ENCODE measurements around the gene CDKN2B-AS1. TPM values are rescaled to one million over a fixed set of nuclear protein-coding genes. Genes with fewer than 3 reads are reported as not detected.

The CDKN2B-AS1 gene
- total and polyA plus RNA-seq, 4 donors = 0.58 to 8.0 (median 1.1) TPM

DNA sequence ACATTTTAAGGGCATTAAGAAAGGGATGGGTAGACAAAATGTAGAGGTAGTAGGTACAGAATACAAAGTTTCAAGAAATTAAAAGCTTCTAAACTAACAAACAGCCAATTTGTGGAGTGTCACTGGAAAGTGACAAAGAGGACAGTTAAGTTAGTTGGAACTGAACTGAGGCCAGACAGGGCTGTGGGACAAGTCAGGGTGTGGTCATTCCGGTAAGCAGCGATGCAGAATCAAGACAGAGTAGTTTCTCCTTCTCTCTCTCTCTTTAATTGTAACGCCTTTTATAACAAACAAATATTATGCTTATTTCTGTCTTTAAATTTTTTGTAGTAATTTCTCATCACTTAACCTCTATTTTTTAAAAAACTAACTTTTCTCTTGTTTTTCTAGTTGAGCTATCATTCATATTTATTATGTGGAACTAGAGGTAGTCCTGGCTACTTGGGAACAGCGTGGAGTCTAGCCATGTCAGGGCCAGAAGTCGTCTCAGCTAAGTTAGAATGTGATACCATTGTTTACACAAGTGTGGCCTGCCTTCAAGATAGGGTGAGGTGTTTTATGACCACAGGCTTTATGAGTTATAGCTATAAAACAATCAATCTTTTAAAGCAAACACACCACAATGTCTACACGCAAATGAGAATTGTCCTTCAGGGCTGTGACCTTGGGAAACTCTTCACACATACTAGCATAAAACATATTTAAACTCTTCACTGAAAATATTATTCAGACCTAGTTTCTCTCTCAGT is 129.8 kb downstream of the CDKN2B-AS1 start:
- DNase-seq (no peak), ATAC-seq (ENCODE audit: low FRiP score) (no peak)
- intact Hi-C loops (cut with DNase I) = loop anchor here in 1 of 2 donors (5.0 kb wide), 1 partner anchor 72 kb away; no protein-coding TSS in a partner anchor
- Histone ChIP-seq H3K9me3 (ENCODE audit: control insufficient read depth, low read length) (no peaks in the 10 kb centered on the region), H3K27ac (ENCODE audit: low read depth in 1 of 2, low read length in 2 of 2) (no peak overlapping the region), H3K36me3 (ENCODE audit: control insufficient read depth in 1 of 2, insufficient read depth in 2 of 2, low read length in 1 of 2) (no peaks in the 10 kb centered on the region), H3K4me1 (ENCODE audit: control insufficient read depth in 1 of 2, insufficient read depth in 2 of 2, low read length in 2 of 2) (no peaks in the 10 kb centered on the region), H3K27me3 (ENCODE audit: control insufficient read depth in 1 of 2, insufficient read depth in 2 of 2, low read length in 1 of 2) (peaks cover 0 to 2% of the 10 kb centered on the region in 2 donors), H3K4me3 (ENCODE audit: low read length in 2 of 2) (no peak overlapping the region)
- 34 to 39% methylated on average over 6 of the region's 6 CpGs for WGBS, 2 donors

DNA sequence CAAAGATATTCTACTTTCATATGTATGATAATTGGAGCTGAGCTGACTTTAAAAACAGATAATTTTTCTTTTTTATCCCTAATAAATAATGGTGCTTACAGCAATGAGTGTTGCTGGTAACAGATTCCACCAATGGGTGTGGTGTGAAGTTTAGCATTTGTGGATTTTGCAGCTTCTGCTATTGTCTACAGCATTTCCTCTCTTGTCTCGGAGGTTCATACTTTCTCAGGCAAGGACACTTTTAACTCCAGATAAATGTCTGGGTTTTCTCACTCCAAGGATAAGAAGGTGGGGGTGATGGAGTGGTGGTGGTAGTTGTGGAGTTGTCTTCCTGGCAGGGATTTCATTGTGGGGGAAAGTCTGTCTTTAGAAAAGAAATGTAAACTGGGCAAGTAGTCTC is 134.5 kb downstream of the CDKN2B-AS1 start:
- H3K4me3 ChIP-seq (ENCODE audit: low read length in 2 of 2) = no peak overlapping the region
- H3K27ac ChIP-seq (ENCODE audit: low read depth in 1 of 2, low read length in 2 of 2) = no peak overlapping the region
- peaks cover 0 to 2% of the 10 kb centered on the region in 2 donors for H3K27me3 ChIP-seq (ENCODE audit: control insufficient read depth in 1 of 2, insufficient read depth in 2 of 2, low read length in 1 of 2)
- intact Hi-C loops (cut with DNase I) = no loop called here
- no peak for ATAC-seq (ENCODE audit: low FRiP score)
- no peak for DNase-seq
- 43 to 50% methylated on average over 1 of the region's 1 CpG for WGBS, 2 donors
- H3K4me1 ChIP-seq (ENCODE audit: control insufficient read depth in 1 of 2, insufficient read depth in 2 of 2, low read length in 2 of 2) = no peaks in the 10 kb centered on the region
- no peaks in the 10 kb centered on the region for H3K9me3 ChIP-seq (ENCODE audit: control insufficient read depth, low read length)
- H3K36me3 ChIP-seq (ENCODE audit: control insufficient read depth in 1 of 2, insufficient read depth in 2 of 2, low read length in 1 of 2) = no peaks in the 10 kb centered on the region

DNA sequence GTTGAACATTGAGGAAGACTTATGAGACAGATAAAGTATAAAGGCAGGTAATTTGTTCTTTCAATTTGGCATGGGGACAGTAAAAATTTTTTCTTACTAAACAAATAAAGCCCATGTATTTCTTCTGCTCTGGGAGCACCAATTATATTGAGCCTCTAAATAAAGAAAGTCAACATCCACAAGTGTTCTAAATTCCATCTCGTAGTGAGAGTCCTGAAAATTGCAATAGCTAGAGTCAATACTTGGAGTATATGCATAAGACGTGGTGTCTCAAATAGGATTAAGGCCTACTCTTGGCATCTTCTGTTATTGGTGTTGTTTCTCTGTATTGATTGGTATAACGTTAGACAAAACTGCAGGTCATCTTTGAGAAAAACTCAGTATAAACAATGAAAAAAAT is 135.0 kb downstream of the CDKN2B-AS1 start:
- Histone ChIP-seq H3K4me1 (ENCODE audit: control insufficient read depth in 1 of 2, insufficient read depth in 2 of 2, low read length in 2 of 2) (no peaks in the 10 kb centered on the region), H3K4me3 (ENCODE audit: low read length in 2 of 2) (no peak overlapping the region), H3K9me3 (ENCODE audit: control insufficient read depth, low read length) (no peaks in the 10 kb centered on the region), H3K27me3 (ENCODE audit: control insufficient read depth in 1 of 2, insufficient read depth in 2 of 2, low read length in 1 of 2) (peaks cover 0 to 2% of the 10 kb centered on the region in 2 donors), H3K36me3 (ENCODE audit: control insufficient read depth in 1 of 2, insufficient read depth in 2 of 2, low read length in 1 of 2) (no peaks in the 10 kb centered on the region), H3K27ac (ENCODE audit: low read depth in 1 of 2, low read length in 2 of 2) (no peak overlapping the region)
- WGBS, 2 donors = 70 to 76% methylated on average over 3 of the region's 3 CpGs
- ATAC-seq (ENCODE audit: low FRiP score) = no peak
- DNase-seq = no peak
- intact Hi-C loops (cut with DNase I) = no loop called here

DNA sequence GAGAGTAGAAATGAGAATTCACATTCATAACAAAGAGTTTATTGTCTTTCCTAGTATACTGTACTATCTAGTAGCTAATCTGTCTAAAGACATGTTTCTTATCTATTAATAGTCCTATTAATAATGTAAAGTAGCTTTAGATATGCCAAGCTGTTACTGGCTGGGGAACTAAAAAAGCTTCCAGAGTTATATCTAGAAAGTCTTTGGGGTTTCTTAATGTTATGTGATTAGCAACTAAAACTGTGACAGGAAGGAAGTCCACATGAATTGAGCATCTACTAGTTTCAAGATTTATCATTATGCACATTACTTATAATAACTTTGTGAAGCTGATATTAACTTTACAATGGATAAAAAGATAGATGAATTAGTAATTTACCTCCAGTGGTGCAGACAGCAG is 137.2 kb downstream of the CDKN2B-AS1 start:
- no peak for DNase-seq
- Histone ChIP-seq H3K27me3 (ENCODE audit: control insufficient read depth in 1 of 2, insufficient read depth in 2 of 2, low read length in 1 of 2) (peaks cover 0 to 2% of the 10 kb centered on the region in 2 donors), H3K9me3 (ENCODE audit: control insufficient read depth, low read length) (no peaks in the 10 kb centered on the region), H3K27ac (ENCODE audit: low read depth in 1 of 2, low read length in 2 of 2) (no peak overlapping the region), H3K4me1 (ENCODE audit: control insufficient read depth in 1 of 2, insufficient read depth in 2 of 2, low read length in 2 of 2) (no peaks in the 10 kb centered on the region), H3K36me3 (ENCODE audit: control insufficient read depth in 1 of 2, insufficient read depth in 2 of 2, low read length in 1 of 2) (no peaks in the 10 kb centered on the region), H3K4me3 (ENCODE audit: low read length in 2 of 2) (no peak overlapping the region)
- ATAC-seq (ENCODE audit: low FRiP score) = no peak
- intact Hi-C loops (cut with DNase I) = no loop called here

DNA sequence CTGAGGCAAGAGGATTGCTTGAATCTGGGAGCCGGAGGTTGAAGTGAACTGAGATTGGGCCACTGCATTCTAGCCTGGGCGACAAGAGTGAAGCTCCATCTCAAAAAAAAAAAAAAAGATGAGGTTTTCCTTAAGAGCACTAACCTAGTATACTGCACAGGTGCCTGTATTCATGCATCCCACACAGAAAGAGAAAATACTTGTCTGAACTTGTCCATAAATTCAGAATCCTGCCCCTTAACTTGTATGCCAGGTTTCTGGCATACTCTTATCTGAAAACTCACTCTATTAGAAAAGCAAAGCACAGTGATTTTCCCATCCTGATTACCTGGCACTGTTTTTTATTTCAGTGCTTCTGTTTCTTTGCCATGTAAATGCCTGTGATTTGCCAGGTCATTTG is 139.8 kb downstream of the CDKN2B-AS1 start:
- Histone ChIP-seq H3K27ac (ENCODE audit: low read depth in 1 of 2, low read length in 2 of 2) (no peak overlapping the region), H3K27me3 (ENCODE audit: control insufficient read depth in 1 of 2, insufficient read depth in 2 of 2, low read length in 1 of 2) (no peaks in the 10 kb centered on the region), H3K36me3 (ENCODE audit: control insufficient read depth in 1 of 2, insufficient read depth in 2 of 2, low read length in 1 of 2) (no peaks in the 10 kb centered on the region), H3K4me3 (ENCODE audit: low read length in 2 of 2) (no peak overlapping the region), H3K4me1 (ENCODE audit: control insufficient read depth in 1 of 2, insufficient read depth in 2 of 2, low read length in 2 of 2) (no peaks in the 10 kb centered on the region), H3K9me3 (ENCODE audit: control insufficient read depth, low read length) (no peaks in the 10 kb centered on the region)
- ATAC-seq (ENCODE audit: low FRiP score) (no peak), DNase-seq (no peak)
- intact Hi-C loops (cut with DNase I) = no loop called here
- 81 to 85% methylated on average over 2 of the region's 2 CpGs for whole genome bisulfite sequencing, 2 donors

DNA sequence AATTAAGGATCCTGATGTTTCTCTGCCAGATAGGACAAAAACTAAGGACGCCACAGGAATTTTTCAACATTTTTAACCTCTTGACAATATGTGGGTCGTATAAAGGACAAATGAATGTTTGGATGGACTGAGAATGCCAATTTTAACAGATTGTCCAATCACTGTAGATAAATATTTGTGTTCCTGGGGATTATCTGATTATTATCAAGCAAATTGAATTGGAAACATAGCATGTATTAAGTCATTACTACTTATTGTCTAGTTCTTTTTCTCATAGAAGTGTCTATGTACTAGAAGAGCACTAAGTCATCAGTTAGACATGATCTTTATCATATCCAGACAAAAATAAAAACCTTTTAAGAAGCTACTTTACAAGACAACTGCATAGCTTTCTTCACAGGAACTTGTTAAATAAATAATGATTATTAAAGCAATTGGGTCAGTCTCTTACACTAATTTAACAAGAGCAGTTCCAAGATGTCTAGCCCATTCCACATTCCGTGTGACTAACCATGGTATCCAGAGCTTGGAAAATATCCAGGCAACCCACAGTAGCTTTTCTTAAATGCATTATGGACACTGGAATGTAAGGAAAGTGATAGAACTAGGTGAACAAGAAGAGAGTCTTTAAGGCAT is 142.0 kb downstream of the CDKN2B-AS1 start:
- Histone ChIP-seq H3K27me3 (ENCODE audit: control insufficient read depth in 1 of 2, insufficient read depth in 2 of 2, low read length in 1 of 2) (no peaks in the 10 kb centered on the region), H3K27ac (ENCODE audit: low read depth in 1 of 2, low read length in 2 of 2) (no peak overlapping the region), H3K4me1 (ENCODE audit: control insufficient read depth in 1 of 2, insufficient read depth in 2 of 2, low read length in 2 of 2) (no peaks in the 10 kb centered on the region), H3K9me3 (ENCODE audit: control insufficient read depth, low read length) (no peaks in the 10 kb centered on the region), H3K4me3 (ENCODE audit: low read length in 2 of 2) (no peak overlapping the region), H3K36me3 (ENCODE audit: control insufficient read depth in 1 of 2, insufficient read depth in 2 of 2, low read length in 1 of 2) (no peaks in the 10 kb centered on the region)
- whole genome bisulfite sequencing, 2 donors = 50 to 52% methylated on average over 3 of the region's 3 CpGs
- DNase-seq (no peak), ATAC-seq (ENCODE audit: low FRiP score) (no peak)
- intact Hi-C loops (cut with DNase I) = no loop called here

DNA sequence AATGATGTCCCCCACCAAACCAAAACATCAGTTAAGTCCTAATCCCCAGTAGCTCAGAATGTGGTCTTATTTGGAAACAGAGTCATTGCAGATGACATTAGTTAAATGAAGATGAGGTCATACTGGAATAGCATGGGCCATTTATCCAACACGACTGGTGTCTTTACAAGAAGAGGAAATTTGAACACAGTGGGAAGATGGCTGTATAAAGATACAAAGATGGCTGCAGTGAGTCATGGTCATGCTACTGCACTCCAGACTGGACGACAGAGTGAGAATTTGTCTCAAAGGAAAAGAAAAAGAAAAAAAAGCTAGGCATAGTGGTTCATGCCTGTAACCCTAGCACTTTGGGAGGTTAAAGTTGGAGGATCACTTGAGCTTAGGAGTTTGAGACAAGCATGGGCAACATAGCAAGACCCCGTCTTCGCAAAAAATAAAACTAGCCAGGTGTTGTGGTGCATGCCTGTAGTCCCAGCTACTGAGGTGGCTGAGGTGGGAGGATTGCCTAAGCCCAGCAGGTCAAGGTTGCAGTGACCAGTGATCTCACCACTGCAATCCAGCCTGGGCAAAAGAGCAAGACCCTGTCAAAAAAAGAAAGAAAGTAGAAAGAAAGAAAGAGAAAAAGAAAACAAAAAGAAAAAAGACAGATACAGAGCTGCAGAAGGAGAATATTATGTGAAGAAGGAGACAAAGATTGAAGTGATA is 144.5 kb downstream of the CDKN2B-AS1 start:
- WGBS, 2 donors = 85 to 87% methylated on average over 4 of the region's 4 CpGs
- no peak overlapping the region for H3K27ac ChIP-seq (ENCODE audit: low read depth in 1 of 2, low read length in 2 of 2)
- ATAC-seq (ENCODE audit: low FRiP score) (no peak), DNase-seq (no peak)
- no peaks in the 10 kb centered on the region for H3K9me3 ChIP-seq (ENCODE audit: control insufficient read depth, low read length)
- intact Hi-C loops (cut with DNase I) = no loop called here
- H3K4me1 ChIP-seq (ENCODE audit: control insufficient read depth in 1 of 2, insufficient read depth in 2 of 2, low read length in 2 of 2) = no peaks in the 10 kb centered on the region
- H3K36me3 ChIP-seq (ENCODE audit: control insufficient read depth in 1 of 2, insufficient read depth in 2 of 2, low read length in 1 of 2) = no peaks in the 10 kb centered on the region
- H3K27me3 ChIP-seq (ENCODE audit: control insufficient read depth in 1 of 2, insufficient read depth in 2 of 2, low read length in 1 of 2) = no peaks in the 10 kb centered on the region
- no peak overlapping the region for H3K4me3 ChIP-seq (ENCODE audit: low read length in 2 of 2)

DNA sequence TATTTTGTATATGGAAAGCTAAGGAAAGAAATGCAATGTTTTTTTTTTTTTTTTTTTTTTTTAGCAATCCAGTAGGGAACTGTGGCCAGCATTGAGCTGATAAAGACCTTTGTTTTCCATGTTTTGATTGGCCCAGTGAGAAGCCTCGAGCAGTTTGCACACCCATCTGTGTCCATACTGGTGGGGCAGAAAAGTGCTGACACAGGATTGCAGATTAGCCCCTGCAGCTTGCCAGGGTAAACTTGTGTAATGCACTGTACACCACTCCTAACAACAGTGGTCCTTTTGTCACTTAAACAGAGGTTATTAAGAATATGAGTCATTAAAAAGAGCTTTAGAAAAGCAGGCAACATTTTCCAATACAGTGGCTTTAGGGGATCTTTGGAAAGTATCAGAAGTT is 147.3 kb downstream of the CDKN2B-AS1 start:
- intact Hi-C loops (cut with DNase I) = no loop called here
- 0 to 5% methylated on average over 1 of the region's 1 CpG for WGBS, 2 donors
- H3K4me1 ChIP-seq (ENCODE audit: control insufficient read depth in 1 of 2, insufficient read depth in 2 of 2, low read length in 2 of 2) = no peaks in the 10 kb centered on the region
- no peak for ATAC-seq (ENCODE audit: low FRiP score)
- H3K27me3 ChIP-seq (ENCODE audit: control insufficient read depth in 1 of 2, insufficient read depth in 2 of 2, low read length in 1 of 2) = no peaks in the 10 kb centered on the region
- no peak overlapping the region for H3K4me3 ChIP-seq (ENCODE audit: low read length in 2 of 2)
- H3K9me3 ChIP-seq (ENCODE audit: control insufficient read depth, low read length) = no peaks in the 10 kb centered on the region
- H3K27ac ChIP-seq (ENCODE audit: low read depth in 1 of 2, low read length in 2 of 2) = no peak overlapping the region
- DNase-seq = no peak
- no peaks in the 10 kb centered on the region for H3K36me3 ChIP-seq (ENCODE audit: control insufficient read depth in 1 of 2, insufficient read depth in 2 of 2, low read length in 1 of 2)
